NCI-H748 (cell line): ENCODE results near the gene PHF21A.
"Not testable (repeated sequence)": the region's sequence is repeated elsewhere in the genome, so short reads cannot be mapped to it uniquely, and the experiment has no call there.

Experiments used
- DNase-seq: peaks from one replicate; lab custom pipeline; 2025; ENCODE audit not compliant: unreplicated experiment; lab: John Stamatoyannopoulos, UW

The PHF21A gene

GRCh38 chr11:46036969-46037368 lies 84.3 kb downstream of the PHF21A start:
- DNase-seq, result no peak

GRCh38 chr11:46036009-46036408 lies 85.2 kb downstream of the PHF21A start:
- no peak for DNase-seq

- no peak for DNase-seq
Observed at GRCh38 chr11:46034041-46034440, 87.2 kb downstream of the PHF21A start.

- DNase-seq, result no peak
Observed at GRCh38 chr11:46026606-46027293, 94.5 kb downstream of the PHF21A start.

GRCh38 chr11:46020084-46020599 lies 101.1 kb downstream of the PHF21A start:
- no peak for DNase-seq

GRCh38 chr11:46018651-46019050 lies 102.6 kb downstream of the PHF21A start:
- DNase-seq, result no peak

- no peak for DNase-seq
Observed at GRCh38 chr11:46017341-46017740, 103.9 kb downstream of the PHF21A start.

- no peak for DNase-seq
Observed at GRCh38 chr11:46015941-46016340, 105.3 kb downstream of the PHF21A start.

GRCh38 chr11:46014168-46014567 lies 107.1 kb downstream of the PHF21A start:
- DNase-seq, result not testable (repeated sequence)

GRCh38 chr11:46012185-46012584 lies 109.1 kb downstream of the PHF21A start:
- DNase-seq, result no peak

- no peak for DNase-seq
Observed at GRCh38 chr11:46010100-46010499, 111.2 kb downstream of the PHF21A start.

- DNase-seq, result no peak
Observed at GRCh38 chr11:46009647-46010046, 111.6 kb downstream of the PHF21A start.

- DNase-seq, result peak; percentile 78
Observed at GRCh38 chr11:46006418-46007070, 114.7 kb downstream of the PHF21A start.

GRCh38 chr11:46003572-46003971 lies 117.7 kb downstream of the PHF21A start:
- no peak for DNase-seq

GRCh38 chr11:46002189-46002588 lies 119.1 kb downstream of the PHF21A start:
- no peak for DNase-seq

- no peak for DNase-seq
Observed at GRCh38 chr11:46001448-46001914, 119.8 kb downstream of the PHF21A start.

GRCh38 chr11:45997599-45997998 lies 123.7 kb downstream of the PHF21A start:
- DNase-seq, result peak; percentile 5

GRCh38 chr11:45995342-45995734 lies 125.9 kb downstream of the PHF21A start:
- no peak for DNase-seq

GRCh38 chr11:45994371-45995341 lies 126.6 kb downstream of the PHF21A start:
- DNase-seq, result no peak

- DNase-seq, result no peak
Observed at GRCh38 chr11:45993531-45994001, 127.7 kb downstream of the PHF21A start.

GRCh38 chr11:45988921-45989320 lies 132.3 kb downstream of the PHF21A start:
- no peak for DNase-seq
